Mesendoderm (in vitro differentiated cells): ENCODE results near the gene SDCCAG8.

Source experiments
- DNase-seq: peaks from one replicate; pipeline ENCODE4 v3.0.0; 2013
- H2AK5ac ChIP-seq: 2 replicates; pipeline ENCODE4 v1.6.1; 2013; ENCODE audit warnings: low read length, inconsistent platforms
- H2BK120ac ChIP-seq: 2 replicates; pipeline ENCODE4 v1.6.1; 2013; ENCODE audit warnings: low read depth, mild to moderate bottlenecking, low read length, moderate library complexity, mixed read lengths
- H2BK15ac ChIP-seq: replicated peaks from 2 replicates; pipeline ENCODE4 v1.6.1; 2013; ENCODE audit warnings: low read depth, mild to moderate bottlenecking, moderate library complexity
- H2BK5ac ChIP-seq: 2 replicates; pipeline ENCODE4 v1.6.1; 2013; ENCODE audit warnings: low read length, inconsistent platforms
- H3K18ac ChIP-seq: 2 replicates; pipeline ENCODE4 v1.6.1; 2013; ENCODE audit warnings: mild to moderate bottlenecking, low read length, mixed read lengths
- H3K23ac ChIP-seq: one replicate; pipeline ENCODE4 v1.6.1; 2013; ENCODE audit warnings: low read length
- H3K27ac ChIP-seq: 2 replicates; pipeline ENCODE4 v1.5.1; 2013; ENCODE audit warnings: low read depth, mild to moderate bottlenecking, inconsistent platforms, low read length, moderate library complexity
- H3K27me3 ChIP-seq: 2 replicates; pipeline ENCODE4 v1.6.1; 2013; ENCODE audit warnings: low read length, control low read depth, mild to moderate bottlenecking, inconsistent platforms; ENCODE audit not compliant: insufficient read depth, poor library complexity
- H3K36me3 ChIP-seq: 2 replicates; pipeline ENCODE4 v1.6.1; 2013; ENCODE audit warnings: low read length, inconsistent platforms; ENCODE audit not compliant: control insufficient read depth, insufficient read depth
- H3K4ac ChIP-seq: one replicate; pipeline ENCODE4 v1.6.1; 2013; ENCODE audit warnings: low read depth, mild to moderate bottlenecking, low read length, moderate library complexity
- H3K4me1 ChIP-seq: 2 replicates; pipeline ENCODE4 v1.6.1; 2013; ENCODE audit warnings: low read depth, low read length, inconsistent platforms; ENCODE audit not compliant: control insufficient read depth
- H3K4me2 ChIP-seq: 2 replicates; pipeline ENCODE4 v1.6.1; 2013; ENCODE audit warnings: low read length
- H3K4me3 ChIP-seq: 2 replicates; pipeline ENCODE4 v1.5.1; 2013; ENCODE audit warnings: mild to moderate bottlenecking, low read length
- H3K56ac ChIP-seq: one replicate; pipeline ENCODE4 v1.6.1; 2013; ENCODE audit warnings: low read length
- H3K79me1 ChIP-seq: 2 replicates; pipeline ENCODE4 v1.6.1; 2013; ENCODE audit warnings: low read length, inconsistent platforms
- H3K79me2 ChIP-seq: 2 replicates; pipeline ENCODE4 v1.6.1; 2013; ENCODE audit warnings: mild to moderate bottlenecking, low read length; ENCODE audit not compliant: control insufficient read depth, insufficient read depth
- H3K9ac ChIP-seq: 2 replicates; pipeline ENCODE4 v1.6.1; 2013; ENCODE audit warnings: low read length, inconsistent platforms
- H4K5ac ChIP-seq: one replicate; pipeline ENCODE4 v1.6.1; 2013; ENCODE audit warnings: low read length
- H4K8ac ChIP-seq: one replicate; pipeline ENCODE4 v1.6.1; 2013; ENCODE audit warnings: low read depth, mild to moderate bottlenecking, control low read depth, low read length, moderate library complexity
- WGBS: extraction: QIAGEN DNeasy Blood & Tissue Kit; methylation state at CpG from one replicate; pipeline ENCODE4 v1.1.7; 2013; ENCODE audit warnings: low lambda C conversion rate, missing lambda C conversion rate; ENCODE audit not compliant: insufficient coverage; ENCODE audit errors: extremely low coverage; 5-methylcytosine and 5-hydroxymethylcytosine counted together

Gene SDCCAG8

DNA sequence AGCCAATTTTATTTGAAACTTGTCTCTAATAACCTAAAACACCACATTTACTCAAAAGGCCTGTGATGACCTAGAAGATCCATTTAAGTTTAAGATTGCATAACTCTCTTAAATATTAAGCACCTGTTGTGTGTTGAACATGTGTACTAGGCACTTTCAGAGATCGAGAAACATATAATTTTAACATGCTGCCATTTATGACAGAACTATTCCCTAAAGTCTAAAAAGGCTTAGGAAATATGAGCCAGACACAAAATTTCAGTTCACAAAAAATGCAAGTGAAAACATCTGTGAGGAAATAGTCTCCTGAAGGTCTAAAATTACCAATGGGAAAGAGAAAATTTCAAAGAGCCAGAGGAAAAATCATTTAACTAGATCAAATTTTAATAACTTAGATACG is 38.5 kb upstream of the SDCCAG8 start:
- Histone ChIP-seq H3K4ac (no peak overlapping the region), H2AK5ac (no peak overlapping the region), H3K36me3 (no peaks in the 10 kb centered on the region), H3K4me1 (no peaks in the 10 kb centered on the region), H3K23ac (no peak overlapping the region), H2BK120ac (no peak overlapping the region), H3K27ac (no peak overlapping the region), H2BK15ac (no peak overlapping the region), H3K79me2 (peaks cover 6% of the 10 kb centered on the region), H3K4me2 (no peak overlapping the region), H3K27me3 (no peaks in the 10 kb centered on the region), H4K5ac (no peak overlapping the region), H3K9ac (no peak overlapping the region), H4K8ac (no peak overlapping the region), H3K18ac (no peak overlapping the region), H3K4me3 (no peak overlapping the region), H2BK5ac (no peak overlapping the region), H3K79me1 (peaks cover 7% of the 10 kb centered on the region), H3K56ac (no peak overlapping the region)
- no CpG with 5 or more reads among the region's 2 CpGs for WGBS
- no peak for DNase-seq

DNA sequence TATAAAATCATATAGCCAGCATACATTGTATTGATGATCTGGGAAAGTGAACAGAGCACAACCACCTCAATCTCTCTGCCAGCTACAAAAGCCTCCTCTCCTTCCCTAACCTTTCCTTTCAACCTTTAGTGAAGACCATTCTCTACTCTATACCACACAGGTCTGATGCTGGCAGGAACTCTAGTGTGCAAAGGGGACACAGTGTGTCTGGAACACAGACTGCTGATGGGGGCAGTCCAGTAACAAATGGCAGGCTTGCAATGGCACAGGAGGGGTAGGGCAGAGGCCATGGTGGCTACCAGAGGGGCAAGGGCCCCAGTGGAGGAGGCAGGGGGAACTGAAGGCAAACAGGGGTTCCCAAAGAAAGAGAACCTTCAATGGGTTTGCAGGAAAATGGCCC is 37.8 kb upstream of the SDCCAG8 start:
- Histone ChIP-seq H3K23ac (peak overlapping the region; percentile 45), H3K27ac (no peak overlapping the region), H3K36me3 (no peaks in the 10 kb centered on the region), H3K4me3 (no peak overlapping the region), H3K4me2 (no peak overlapping the region), H2AK5ac (no peak overlapping the region), H3K4ac (no peak overlapping the region), H3K79me2 (peaks cover 6% of the 10 kb centered on the region), H4K8ac (no peak overlapping the region), H2BK5ac (no peak overlapping the region), H3K79me1 (peaks cover 7% of the 10 kb centered on the region), H3K4me1 (no peaks in the 10 kb centered on the region), H3K9ac (no peak overlapping the region), H3K27me3 (no peaks in the 10 kb centered on the region), H2BK15ac (no peak overlapping the region), H4K5ac (no peak overlapping the region), H2BK120ac (no peak overlapping the region), H3K18ac (no peak overlapping the region), H3K56ac (no peak overlapping the region)
- no peak for DNase-seq

DNA sequence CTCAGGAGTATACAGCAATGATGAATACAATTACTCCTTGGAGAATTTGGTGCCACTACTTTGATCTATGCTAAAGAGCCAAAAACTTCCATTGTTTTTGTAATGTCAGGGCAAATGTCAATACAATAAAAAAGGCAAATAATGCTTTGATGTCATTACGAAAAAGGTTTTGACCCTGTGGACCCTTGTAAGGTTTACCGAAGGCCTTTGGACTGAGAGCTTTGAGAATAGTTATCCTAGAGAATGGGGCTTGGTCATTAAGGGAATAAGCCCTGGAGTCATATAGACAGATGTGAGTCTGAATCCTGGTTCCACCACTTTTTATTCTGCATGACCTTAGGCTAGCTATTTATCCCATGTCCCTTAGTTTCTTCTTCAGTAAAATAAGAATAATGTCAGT is 28.2 kb upstream of the SDCCAG8 start:
- H3K79me1 ChIP-seq = peaks cover 10% of the 10 kb centered on the region
- H3K4me1 ChIP-seq = no peaks in the 10 kb centered on the region

GRCh38 chr1:243229526-243229925 is 26.3 kb upstream of the SDCCAG8 start:
- Histone ChIP-seq H3K79me1 (peaks cover 13% of the 10 kb centered on the region), H3K4me1 (no peaks in the 10 kb centered on the region), H3K9ac (no peak overlapping the region), H3K4me3 (no peak overlapping the region), H3K23ac (no peak overlapping the region), H4K5ac (no peak overlapping the region), H2BK120ac (no peak overlapping the region), H3K79me2 (peaks cover 31% of the 10 kb centered on the region), H3K27ac (no peak overlapping the region), H2AK5ac (no peak overlapping the region), H3K36me3 (no peaks in the 10 kb centered on the region), H3K27me3 (no peaks in the 10 kb centered on the region), H2BK5ac (no peak overlapping the region), H3K4me2 (no peak overlapping the region), H4K8ac (no peak overlapping the region), H2BK15ac (no peak overlapping the region), H3K18ac (no peak overlapping the region), H3K4ac (no peak overlapping the region), H3K56ac (no peak overlapping the region)
- DNase-seq = no peak
- no CpG with 5 or more reads among the region's 1 CpG for WGBS

More for the DNA sequence above, 28.2 kb upstream of the SDCCAG8 start:
- Histone ChIP-seq H2BK5ac (no peak overlapping the region), H4K5ac (no peak overlapping the region), H3K23ac (no peak overlapping the region), H2BK15ac (no peak overlapping the region), H3K36me3 (no peaks in the 10 kb centered on the region), H2AK5ac (no peak overlapping the region), H3K18ac (no peak overlapping the region), H4K8ac (no peak overlapping the region), H3K4me2 (no peak overlapping the region), H3K27ac (no peak overlapping the region), H3K4me3 (no peak overlapping the region), H3K4ac (no peak overlapping the region), H3K27me3 (no peaks in the 10 kb centered on the region), H3K9ac (no peak overlapping the region), H3K79me2 (peaks cover 24% of the 10 kb centered on the region), H3K56ac (no peak overlapping the region), H2BK120ac (no peak overlapping the region)
- no CpG with 5 or more reads among the region's 2 CpGs for WGBS
- no peak for DNase-seq

- Histone ChIP-seq H3K9ac (no peak overlapping the region), H3K4me2 (no peak overlapping the region), H3K79me2 (peaks cover 31% of the 10 kb centered on the region), H2AK5ac (no peak overlapping the region), H2BK15ac (no peak overlapping the region), H3K4me1 (no peaks in the 10 kb centered on the region), H3K36me3 (no peaks in the 10 kb centered on the region), H3K18ac (no peak overlapping the region), H2BK5ac (no peak overlapping the region), H3K56ac (no peak overlapping the region), H3K23ac (no peak overlapping the region), H3K4me3 (no peak overlapping the region), H3K27ac (no peak overlapping the region), H2BK120ac (no peak overlapping the region), H3K4ac (no peak overlapping the region), H4K8ac (no peak overlapping the region), H3K27me3 (no peaks in the 10 kb centered on the region), H3K79me1 (peaks cover 13% of the 10 kb centered on the region), H4K5ac (no peak overlapping the region)
- peak; percentile 53 for DNase-seq
These were observed 24.9 kb upstream of the SDCCAG8 start for GRCh38 chr1:243230914-243231313.

DNA sequence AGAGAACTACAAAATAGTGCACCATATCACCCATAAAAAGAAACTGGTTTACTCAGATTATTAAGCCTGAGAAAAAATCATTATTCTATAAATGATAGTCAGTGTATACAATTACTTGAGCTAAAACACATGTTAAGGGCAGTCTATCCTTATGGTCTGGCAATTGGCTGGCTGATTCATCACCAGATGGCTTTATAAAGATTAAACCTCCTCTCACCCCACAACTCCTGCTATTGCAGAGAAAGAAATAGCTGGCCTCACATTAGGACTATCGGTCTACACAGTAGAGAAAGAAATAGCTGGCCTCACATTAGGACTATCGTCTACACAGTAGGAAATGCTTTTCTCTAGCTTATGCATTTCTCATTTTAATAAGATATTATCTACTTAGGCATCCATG is 21.9 kb upstream of the SDCCAG8 start:
- no peak overlapping the region for H2AK5ac ChIP-seq
- H2BK5ac ChIP-seq = no peak overlapping the region
- DNase-seq = no peak
- no peaks in the 10 kb centered on the region for H3K27me3 ChIP-seq
- no peak overlapping the region for H4K8ac ChIP-seq
- no peak overlapping the region for H2BK15ac ChIP-seq
- no peak overlapping the region for H3K9ac ChIP-seq
- H3K18ac ChIP-seq = no peak overlapping the region
- H3K79me1 ChIP-seq = peaks cover 16% of the 10 kb centered on the region
- no peak overlapping the region for H4K5ac ChIP-seq
- no peak overlapping the region for H3K4me3 ChIP-seq
- H3K56ac ChIP-seq = no peak overlapping the region
- H3K4ac ChIP-seq = no peak overlapping the region
- no peak overlapping the region for H3K4me2 ChIP-seq
- no peaks in the 10 kb centered on the region for H3K4me1 ChIP-seq
- no peak overlapping the region for H3K23ac ChIP-seq
- no peak overlapping the region for H3K27ac ChIP-seq
- no peak overlapping the region for H2BK120ac ChIP-seq
- no CpG with 5 or more reads among the region's 2 CpGs for WGBS
- no peaks in the 10 kb centered on the region for H3K36me3 ChIP-seq
- peaks cover 38% of the 10 kb centered on the region for H3K79me2 ChIP-seq
